22Rv1 (cell line): Measurements from ENCODE around the gene LAMA1.

Source experiments
- H3K27ac ChIP-seq: fragments of 450-650 bp; 2 replicates; pipeline ENCODE4 v1.5.1; 2017
- ZFX ChIP-seq: fragments of 450-650 bp; IDR thresholded peaks from 2 replicates; pipeline ENCODE4 v1.6.1; 2017; ENCODE audit warnings: antibody characterized with exemption, borderline replicate concordance
- TF ChIP-seq, protein P1 (sequence below): fragments of 450-650 bp; IDR thresholded peaks from 2 replicates; pipeline ENCODE4 v1.5.1; 2017; ENCODE audit warnings: mild to moderate bottlenecking

The LAMA1 gene

GRCh38 chr18:6923220-6923619 lies 194.4 kb downstream of the LAMA1 start:
- H3K27ac ChIP-seq, result no peak overlapping the region
- no peak for TF ChIP-seq ZFX
- TF ChIP-seq, protein P1, sequence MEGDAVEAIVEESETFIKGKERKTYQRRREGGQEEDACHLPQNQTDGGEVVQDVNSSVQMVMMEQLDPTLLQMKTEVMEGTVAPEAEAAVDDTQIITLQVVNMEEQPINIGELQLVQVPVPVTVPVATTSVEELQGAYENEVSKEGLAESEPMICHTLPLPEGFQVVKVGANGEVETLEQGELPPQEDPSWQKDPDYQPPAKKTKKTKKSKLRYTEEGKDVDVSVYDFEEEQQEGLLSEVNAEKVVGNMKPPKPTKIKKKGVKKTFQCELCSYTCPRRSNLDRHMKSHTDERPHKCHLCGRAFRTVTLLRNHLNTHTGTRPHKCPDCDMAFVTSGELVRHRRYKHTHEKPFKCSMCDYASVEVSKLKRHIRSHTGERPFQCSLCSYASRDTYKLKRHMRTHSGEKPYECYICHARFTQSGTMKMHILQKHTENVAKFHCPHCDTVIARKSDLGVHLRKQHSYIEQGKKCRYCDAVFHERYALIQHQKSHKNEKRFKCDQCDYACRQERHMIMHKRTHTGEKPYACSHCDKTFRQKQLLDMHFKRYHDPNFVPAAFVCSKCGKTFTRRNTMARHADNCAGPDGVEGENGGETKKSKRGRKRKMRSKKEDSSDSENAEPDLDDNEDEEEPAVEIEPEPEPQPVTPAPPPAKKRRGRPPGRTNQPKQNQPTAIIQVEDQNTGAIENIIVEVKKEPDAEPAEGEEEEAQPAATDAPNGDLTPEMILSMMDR, result no peak

GRCh38 chr18:6921571-6921970 lies 196.0 kb downstream of the LAMA1 start:
- no peak for TF ChIP-seq ZFX
- TF ChIP-seq, protein P1, result no peak
- H3K27ac ChIP-seq, result no peak overlapping the region

DNA sequence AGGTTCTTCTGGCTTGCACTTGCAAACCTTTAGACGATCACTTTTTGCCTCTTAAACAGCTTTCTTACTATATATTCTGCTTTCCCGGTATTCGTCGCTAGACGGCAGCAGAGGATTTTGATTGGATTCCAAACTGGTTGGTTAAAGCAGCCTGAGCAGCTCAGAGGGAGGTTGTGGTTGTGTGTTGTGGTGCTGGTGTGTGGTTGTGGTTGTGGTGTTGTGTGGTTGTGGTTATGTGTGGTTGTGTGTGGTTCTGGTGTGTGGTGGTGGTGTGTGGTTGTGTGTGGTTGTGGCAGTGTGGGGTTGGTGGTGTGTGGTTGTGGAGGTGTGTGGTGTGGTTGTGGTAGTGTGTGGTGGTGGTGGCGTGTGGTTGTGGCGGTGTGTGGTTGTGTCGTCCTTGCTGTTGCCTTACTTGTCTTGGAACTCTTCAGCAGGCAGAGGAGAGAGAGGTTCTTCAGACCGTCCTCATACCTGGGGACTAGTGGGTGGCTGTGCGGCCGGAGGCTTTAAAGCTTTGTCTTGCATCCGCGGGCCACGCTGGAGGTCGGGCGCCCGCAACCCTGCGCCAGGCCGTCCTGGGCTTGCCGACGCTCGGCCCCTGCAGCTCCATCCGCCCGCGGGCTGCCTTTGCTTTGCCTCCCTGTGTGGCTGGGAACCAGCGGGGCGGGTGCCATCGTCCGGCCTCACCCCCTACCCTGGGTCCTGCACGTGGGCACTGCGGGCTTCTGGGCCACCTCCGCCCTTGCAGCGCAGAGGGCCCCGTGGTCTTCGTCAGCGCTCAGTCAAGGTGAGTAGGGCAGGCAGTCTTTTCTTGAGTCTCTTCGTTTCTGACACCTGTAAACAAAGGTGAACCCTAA lies 197.3 kb downstream of the LAMA1 start:
- no peak overlapping the region for H3K27ac ChIP-seq
- TF ChIP-seq, protein P1, result peak; percentile 80
- TF ChIP-seq ZFX, result no peak

GRCh38 chr18:6917072-6917471 lies 200.5 kb downstream of the LAMA1 start:
- H3K27ac ChIP-seq, result no peak overlapping the region
- TF ChIP-seq, protein P1, result no peak
- no peak for TF ChIP-seq ZFX

DNA sequence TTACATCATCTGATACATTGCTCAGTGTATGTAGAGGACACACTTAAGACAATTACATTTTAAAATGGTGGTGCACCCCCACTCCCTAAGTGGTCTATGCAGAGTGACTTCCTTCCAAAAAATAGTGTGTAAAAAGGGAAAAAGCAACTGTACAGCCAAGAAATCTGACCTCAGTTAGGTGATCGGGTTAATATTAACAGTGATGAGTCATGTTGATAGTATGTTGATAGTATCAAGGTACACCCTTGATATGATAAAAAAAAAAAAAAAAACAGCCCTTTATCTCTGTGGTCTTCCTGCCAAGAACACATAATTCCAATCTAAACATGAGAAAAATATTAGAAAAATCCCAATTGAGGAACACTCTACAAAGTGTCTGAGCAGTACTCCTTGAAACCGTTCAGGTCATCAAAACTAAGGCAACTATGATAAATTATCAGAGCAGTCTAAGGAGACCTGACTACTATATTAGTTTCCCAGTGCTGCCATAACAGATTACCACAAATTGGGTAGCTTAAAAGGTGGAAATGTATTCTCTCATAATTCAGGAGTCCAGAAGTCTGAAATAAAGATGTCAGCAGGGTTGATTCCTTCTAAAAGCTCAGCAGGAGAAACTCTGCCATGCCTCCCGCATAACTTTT lies 216.2 kb downstream of the LAMA1 start:
- H3K27ac ChIP-seq, result no peak overlapping the region
- TF ChIP-seq ZFX, result no peak
- TF ChIP-seq, protein P1, result no peak

- H3K27ac ChIP-seq, result no peak overlapping the region
- TF ChIP-seq, protein P1, result no peak
- no peak for TF ChIP-seq ZFX
Observed at GRCh38 chr18:6891788-6892187, 225.8 kb downstream of the LAMA1 start.
